HepG2 (cell line): Measurements from ENCODE around the gene GFAP. TPM values are rescaled to one million over a fixed set of nuclear protein-coding genes. Genes with fewer than 3 reads are reported as not detected.

Experiments used
- ARHGAP35 ChIP-seq: sonication (generic); formaldehyde crosslinking; IDR thresholded peaks from 2 replicates; pipeline ENCODE4 v1.9.0; 2022; ENCODE audit warnings: mild to moderate bottlenecking, inconsistent platforms, moderate library complexity, missing genetic modification reagents, borderline replicate concordance
- ARID3A ChIP-seq: IDR thresholded peaks from 2 replicates; pipeline ENCODE4 v1.6.1; 2012; ENCODE audit warnings: low read depth, low read length, improper control_type of control experiment
- ATF7-NPFF ChIP-seq: sonication (generic); formaldehyde crosslinking; IDR thresholded peaks from 2 replicates; pipeline ENCODE4 v1.8.1; 2023; ENCODE audit warnings: mild to moderate bottlenecking, low read depth, missing genetic modification reagents, moderate library complexity
- CAMTA2 ChIP-seq: sonication (generic); formaldehyde crosslinking; IDR thresholded peaks from 2 replicates; pipeline ENCODE4 v1.4.0; 2020; ENCODE audit warnings: mild to moderate bottlenecking, missing genetic modification reagents, borderline replicate concordance
- CHD2 ChIP-seq: IDR thresholded peaks from 2 replicates; pipeline ENCODE4 v1.6.1; 2011; ENCODE audit warnings: low read depth, low read length, improper control_type of control experiment
- GZF1 ChIP-seq: sonication (generic); formaldehyde crosslinking; IDR thresholded peaks from 2 replicates; pipeline ENCODE4 v1.5.1; 2020; ENCODE audit warnings: mild to moderate bottlenecking, missing genetic modification reagents
- SAFB2 ChIP-seq: sonication (generic); formaldehyde crosslinking; IDR thresholded peaks from 2 replicates; pipeline ENCODE4 v1.5.1; 2020; ENCODE audit warnings: missing genetic modification reagents, low read depth, mild to moderate bottlenecking, borderline replicate concordance
- SCMH1 ChIP-seq: sonication (generic); formaldehyde crosslinking; IDR thresholded peaks from 2 replicates; pipeline ENCODE4 v1.9.0; 2021; ENCODE audit warnings: missing genetic modification reagents, mild to moderate bottlenecking, borderline replicate concordance
- SP1 ChIP-seq, 2 experiments: fragments of 450-650 bp in 1 of 2; sonication (generic) in 1 of 2; formaldehyde crosslinking in 1 of 2; IDR thresholded peaks; 2 replicates each; pipeline versions ENCODE4 v1.4.0 to v1.6.1; 2016 to 2020; ENCODE audit warnings: missing genetic modification reagents in 1 of 2
- TAF1 ChIP-seq: sonication (generic); formaldehyde crosslinking; IDR thresholded peaks from 2 replicates; pipeline ENCODE4 v1.4.0; 2020; ENCODE audit warnings: missing genetic modification reagents
- TBL1XR1 ChIP-seq: fragments of 150-350 bp; IDR thresholded peaks from 2 replicates; pipeline ENCODE4 v1.6.1; 2014; ENCODE audit warnings: borderline replicate concordance, low read length; ENCODE audit not compliant: partially characterized antibody
- TFE3 ChIP-seq: IDR thresholded peaks from 2 replicates; pipeline ENCODE4 v1.6.1; 2016
- THYN1 ChIP-seq: sonication (generic); formaldehyde crosslinking; IDR thresholded peaks from 2 replicates; pipeline ENCODE4 v1.8.1; 2023; ENCODE audit warnings: low read depth, mild to moderate bottlenecking, moderate library complexity, missing genetic modification reagents, borderline replicate concordance
- ZFY ChIP-seq: sonication (generic); formaldehyde crosslinking; IDR thresholded peaks from 2 replicates; pipeline ENCODE4 v1.4.0; 2020; ENCODE audit warnings: missing genetic modification reagents
- ZNF44 ChIP-seq: sonication (generic); formaldehyde crosslinking; IDR thresholded peaks from 2 replicates; pipeline ENCODE4 v1.5.1; 2020; ENCODE audit warnings: mild to moderate bottlenecking, missing genetic modification reagents
- ZNF556 ChIP-seq: sonication (generic); formaldehyde crosslinking; IDR thresholded peaks from 2 replicates; pipeline ENCODE4 v1.4.0; 2020; ENCODE audit warnings: mild to moderate bottlenecking, missing genetic modification reagents, borderline replicate concordance
- ZNF629 ChIP-seq: sonication (generic); formaldehyde crosslinking; conservative IDR thresholded peaks from 2 replicates; pipeline ENCODE4 v1.5.0; 2020; ENCODE audit warnings: missing genetic modification reagents
- ZNF841 ChIP-seq: sonication (generic); formaldehyde crosslinking; IDR thresholded peaks from 2 replicates; pipeline ENCODE4 v1.8.1; 2023; ENCODE audit warnings: missing genetic modification reagents, borderline replicate concordance
- polyA plus RNA-seq, 8 experiments: library from polyadenylated mRNA; depleted of rRNA in 3 of 8; stranded (reverse) in 7 of 8; unstranded in 1 of 8; fragments of >200 nt; fragmentation: Illumina TruSeq in 4 of 8; extraction: Trizol in 4 of 8; gene quantifications; 2 replicates each; pipeline versions ENCODE4 v1.2.1 to v1.2.3, GENCODE V29; 2011 to 2016; ENCODE audit warnings: low read depth in 4 of 8, missing spikeins in 1 of 8, mixed read lengths in 1 of 8; ENCODE audit not compliant: insufficient read depth in 1 of 8
- total RNA-seq, 5 experiments: library from RNA; depleted of rRNA; stranded (reverse); fragments of >200 nt; fragmentation: Illumina TruSeq; extraction: Trizol; gene quantifications; 2 replicates each; pipeline ENCODE4 v1.2.3, GENCODE V29; 2016; ENCODE audit warnings: low read depth in 1 of 5
- TF ChIP-seq, protein P1 (sequence below): conservative IDR thresholded peaks from 2 replicates; pipeline ENCODE4 v1.6.1; 2018; ENCODE audit warnings: missing genetic modification reagents
- TF ChIP-seq, protein P2 (sequence below): IDR thresholded peaks from 2 replicates; pipeline ENCODE4 v1.6.1; 2016; ENCODE audit warnings: missing compliant biosample characterization, missing genetic modification reagents, borderline replicate concordance
- TF ChIP-seq, protein P3 (sequence below): sonication (generic); formaldehyde crosslinking; IDR thresholded peaks from 2 replicates; pipeline ENCODE4 v1.4.0; 2020; ENCODE audit warnings: mild to moderate bottlenecking, missing genetic modification reagents

The GFAP gene
- total and polyA plus RNA-seq, 2 of the 13 experiments (the other 11 are each of a cell fraction or from before 2014, with no cell fraction given) = 0.11 to 0.29 TPM

DNA sequence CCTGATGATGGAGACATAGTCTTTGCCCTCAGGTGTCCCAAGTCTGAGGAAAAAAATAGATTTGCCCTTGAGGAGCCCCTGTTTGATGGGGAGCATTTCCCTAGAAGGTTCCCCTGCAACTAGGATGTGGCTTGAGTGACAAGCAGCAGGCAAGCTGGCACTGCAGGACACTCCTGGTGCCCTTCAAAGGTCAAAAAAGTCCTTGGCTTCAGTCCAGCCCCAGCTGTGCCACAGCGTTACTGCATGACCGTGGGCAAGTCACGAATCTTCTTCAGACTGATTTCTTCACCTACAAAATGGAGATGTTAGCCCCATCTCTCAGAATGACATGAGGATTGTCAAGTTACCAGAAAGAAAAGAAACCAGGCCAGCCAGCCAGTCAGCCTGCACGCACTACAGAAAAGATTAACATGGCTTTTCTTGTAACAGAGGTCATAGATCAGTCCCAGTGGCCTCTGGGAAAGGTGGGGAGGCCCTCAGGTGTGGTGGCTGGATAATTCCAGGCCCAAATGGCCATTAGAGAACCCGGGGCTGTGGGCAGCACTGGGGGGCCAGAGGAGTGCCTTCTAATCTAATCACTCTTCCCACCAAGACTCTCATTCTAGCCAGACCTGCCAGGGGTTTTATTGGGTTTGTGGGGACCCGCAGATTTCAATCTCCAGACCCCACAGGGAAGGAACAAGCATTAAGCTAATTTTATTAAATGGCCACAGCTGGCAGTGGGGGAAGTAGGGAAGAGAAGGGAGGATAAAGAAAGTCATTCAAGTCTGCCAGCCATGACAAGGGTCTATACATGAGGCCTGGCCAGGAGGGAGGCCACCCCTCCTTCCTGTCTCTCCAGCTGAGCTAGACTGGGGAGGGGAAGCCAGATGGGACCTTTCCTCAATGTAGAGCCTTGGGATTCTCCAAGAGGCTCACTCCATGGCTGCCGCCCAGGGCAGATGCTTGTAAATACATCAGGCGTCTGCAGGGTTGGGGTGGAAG is 42.0 kb upstream of the GFAP start (continued):
- TF ChIP-seq, protein P1, sequence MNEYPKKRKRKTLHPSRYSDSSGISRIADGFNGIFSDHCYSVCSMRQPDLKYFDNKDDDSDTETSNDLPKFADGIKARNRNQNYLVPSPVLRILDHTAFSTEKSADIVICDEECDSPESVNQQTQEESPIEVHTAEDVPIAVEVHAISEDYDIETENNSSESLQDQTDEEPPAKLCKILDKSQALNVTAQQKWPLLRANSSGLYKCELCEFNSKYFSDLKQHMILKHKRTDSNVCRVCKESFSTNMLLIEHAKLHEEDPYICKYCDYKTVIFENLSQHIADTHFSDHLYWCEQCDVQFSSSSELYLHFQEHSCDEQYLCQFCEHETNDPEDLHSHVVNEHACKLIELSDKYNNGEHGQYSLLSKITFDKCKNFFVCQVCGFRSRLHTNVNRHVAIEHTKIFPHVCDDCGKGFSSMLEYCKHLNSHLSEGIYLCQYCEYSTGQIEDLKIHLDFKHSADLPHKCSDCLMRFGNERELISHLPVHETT (CRISPR knock-in tag) = no peak
- peak; percentile 38; the same call in 1 of the 2 replicates for TF ChIP-seq ATF7-NPFF (CRISPR knock-in tag)
- TF ChIP-seq SCMH1 (CRISPR knock-in tag) = no peak
- TF ChIP-seq ZNF556 (CRISPR knock-in tag) = no peak
- 0 out of 2 replicates have a peak, but pooled peaks have one; percentile 24 for TF ChIP-seq ZNF629 (CRISPR knock-in tag)
- no peak for TF ChIP-seq ARHGAP35 (CRISPR knock-in tag)
- no peak for TF ChIP-seq SAFB2
- no peak for TF ChIP-seq ZNF841 (CRISPR knock-in tag)
- TF ChIP-seq SP1 (IDR thresholded peaks at IDR 0.05) = no peak
- TF ChIP-seq SP1 (CRISPR knock-in tag; IDR thresholded peaks at IDR 0.05) = no peak
- peak; percentile 63 for TF ChIP-seq ZFY (CRISPR knock-in tag)
- no peak for TF ChIP-seq ARID3A
- TF ChIP-seq, protein P2, sequence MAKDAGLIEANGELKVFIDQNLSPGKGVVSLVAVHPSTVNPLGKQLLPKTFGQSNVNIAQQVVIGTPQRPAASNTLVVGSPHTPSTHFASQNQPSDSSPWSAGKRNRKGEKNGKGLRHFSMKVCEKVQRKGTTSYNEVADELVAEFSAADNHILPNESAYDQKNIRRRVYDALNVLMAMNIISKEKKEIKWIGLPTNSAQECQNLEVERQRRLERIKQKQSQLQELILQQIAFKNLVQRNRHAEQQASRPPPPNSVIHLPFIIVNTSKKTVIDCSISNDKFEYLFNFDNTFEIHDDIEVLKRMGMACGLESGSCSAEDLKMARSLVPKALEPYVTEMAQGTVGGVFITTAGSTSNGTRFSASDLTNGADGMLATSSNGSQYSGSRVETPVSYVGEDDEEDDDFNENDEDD (CRISPR knock-in tag) = no peak
- no peak for TF ChIP-seq THYN1
- no peak for TF ChIP-seq CAMTA2 (CRISPR knock-in tag)
- TF ChIP-seq, protein P3, sequence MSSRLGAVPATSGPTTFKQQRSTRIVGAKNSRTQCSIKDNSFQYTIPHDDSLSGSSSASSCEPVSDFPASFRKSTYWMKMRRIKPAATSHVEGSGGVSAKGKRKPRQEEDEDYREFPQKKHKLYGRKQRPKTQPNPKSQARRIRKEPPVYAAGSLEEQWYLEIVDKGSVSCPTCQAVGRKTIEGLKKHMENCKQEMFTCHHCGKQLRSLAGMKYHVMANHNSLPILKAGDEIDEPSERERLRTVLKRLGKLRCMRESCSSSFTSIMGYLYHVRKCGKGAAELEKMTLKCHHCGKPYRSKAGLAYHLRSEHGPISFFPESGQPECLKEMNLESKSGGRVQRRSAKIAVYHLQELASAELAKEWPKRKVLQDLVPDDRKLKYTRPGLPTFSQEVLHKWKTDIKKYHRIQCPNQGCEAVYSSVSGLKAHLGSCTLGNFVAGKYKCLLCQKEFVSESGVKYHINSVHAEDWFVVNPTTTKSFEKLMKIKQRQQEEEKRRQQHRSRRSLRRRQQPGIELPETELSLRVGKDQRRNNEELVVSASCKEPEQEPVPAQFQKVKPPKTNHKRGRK = no peak
- no peak for TF ChIP-seq GZF1
- TF ChIP-seq TBL1XR1 = no peak
- no peak for TF ChIP-seq ZNF44 (CRISPR knock-in tag)
- no peak for TF ChIP-seq CHD2
- TF ChIP-seq TFE3 (CRISPR knock-in tag) = no peak; the same call in 1 of the 2 replicates
- TF ChIP-seq TAF1 (CRISPR knock-in tag) = no peak
